SW 1271 (cell line): ENCODE data around the gene TNFSF8.

Source experiments
- DNase-seq, 2 experiments: peaks; one replicate each; lab custom pipeline; 2025; lab: John Stamatoyannopoulos, UW

Gene TNFSF8

DNA sequence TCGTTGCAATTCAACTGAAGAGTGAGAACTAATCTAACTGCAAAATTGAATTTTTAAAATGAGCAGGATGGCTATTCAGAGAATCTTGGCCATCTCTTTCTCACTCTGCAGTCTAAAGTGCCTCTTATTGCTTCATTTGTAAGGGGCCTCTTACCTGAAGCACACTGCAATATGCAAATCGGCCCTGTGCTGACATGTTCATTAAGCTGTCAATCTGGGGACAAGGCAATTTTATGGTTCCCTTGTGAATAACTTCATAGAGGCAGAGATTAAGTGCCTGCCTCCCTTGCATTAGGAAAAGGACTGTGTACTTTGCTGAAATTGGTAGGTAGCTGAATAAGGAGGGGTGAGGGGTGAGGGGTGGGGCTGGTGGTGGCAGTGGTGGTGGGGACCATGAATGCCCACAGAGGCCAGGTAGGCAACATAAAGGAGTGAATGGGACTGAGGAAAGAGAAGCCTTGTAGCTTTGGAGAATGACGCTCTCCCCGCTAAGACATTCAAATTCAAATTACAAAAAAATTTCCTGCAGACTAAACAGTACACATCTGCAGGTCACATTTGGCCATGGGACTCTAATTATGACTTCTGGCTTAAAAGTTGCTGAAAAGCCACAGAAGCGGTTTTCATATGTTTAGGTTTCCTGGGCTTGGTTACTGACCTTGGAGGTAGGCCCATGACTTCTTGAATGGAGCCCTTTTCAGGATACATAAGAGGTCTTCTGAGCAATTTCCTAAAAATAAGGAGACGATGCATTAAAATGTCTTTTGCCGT lies 25.0 kb downstream of the TNFSF8 start:
- DNase-seq, result no peak

DNA sequence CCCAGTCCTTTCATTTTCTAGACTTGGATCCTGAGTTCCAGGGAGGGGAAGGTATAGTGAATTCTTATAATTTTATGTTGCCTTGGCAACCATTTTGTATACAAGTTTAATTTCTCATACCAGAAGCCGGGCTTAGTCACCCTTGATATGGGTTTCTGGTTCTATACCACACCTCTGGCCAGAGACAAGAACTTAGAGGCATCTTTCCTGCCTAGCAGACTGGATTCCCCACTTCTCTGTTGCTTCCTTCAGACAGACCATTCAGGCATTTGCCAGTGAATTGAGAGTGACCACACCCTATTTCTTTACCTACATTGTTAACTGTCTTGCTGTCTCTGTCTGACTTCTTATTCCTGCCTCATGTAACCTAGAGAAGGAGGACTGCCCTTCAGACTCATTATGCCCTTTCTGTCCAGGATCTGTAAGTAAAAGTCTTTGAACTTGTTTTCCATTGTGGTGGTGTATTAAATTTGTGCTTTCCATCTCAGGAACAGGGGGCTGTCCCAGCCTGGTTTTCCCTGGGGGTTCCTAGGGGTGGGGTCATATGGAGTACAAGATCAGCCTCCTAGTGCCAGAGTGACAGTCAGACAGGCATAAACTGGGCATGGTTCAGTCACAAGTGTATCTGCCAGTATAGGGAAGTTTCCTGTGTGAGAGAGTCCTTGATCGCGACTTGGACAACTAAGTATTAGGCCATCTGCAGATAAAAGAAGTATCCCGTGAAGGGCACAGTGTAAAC lies 27.4 kb downstream of the TNFSF8 start:
- DNase-seq, result peak in 1 of 2 experiments; percentile 26

DNA sequence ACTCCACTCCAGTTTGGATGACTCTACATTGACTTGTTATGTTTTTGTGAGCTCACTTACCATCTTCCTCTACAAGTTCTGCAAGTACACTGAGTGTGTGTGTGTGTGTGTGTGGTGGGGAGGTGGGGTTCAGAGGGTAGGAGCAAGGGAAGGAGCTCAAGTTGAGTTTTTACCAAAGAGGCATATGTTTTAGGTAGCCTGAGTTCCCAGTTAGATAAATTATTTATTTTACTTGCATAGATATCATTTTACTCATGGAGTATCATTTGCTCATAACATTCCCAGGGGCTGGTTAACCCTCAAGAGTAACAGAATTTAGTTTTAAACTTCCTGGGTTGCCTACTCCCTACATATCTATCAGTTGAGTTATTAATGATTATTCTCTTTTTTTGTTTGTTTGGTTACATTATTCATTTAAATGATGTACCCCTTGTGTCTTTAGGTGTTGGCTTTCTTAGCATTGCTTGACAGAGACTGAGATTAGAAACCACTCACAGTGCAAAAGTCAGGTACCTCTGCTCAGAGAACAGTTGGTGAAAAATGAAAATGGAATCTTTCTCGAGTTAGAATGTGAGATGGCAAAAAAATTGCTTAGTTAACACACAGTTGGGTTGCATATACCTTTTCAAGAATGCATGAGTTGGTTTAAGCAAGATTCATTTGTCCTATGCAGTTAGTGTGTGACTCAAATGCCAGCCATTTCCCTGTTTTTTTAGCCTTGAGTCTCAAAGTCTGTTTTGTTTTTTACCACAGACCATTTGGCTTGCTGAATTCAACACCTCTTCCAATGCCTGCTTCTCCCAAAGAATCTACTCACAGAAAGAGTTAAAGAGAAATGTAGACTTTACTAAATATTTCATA lies 29.2 kb downstream of the TNFSF8 start:
- peak; percentile 38 to 39 for DNase-seq

DNA sequence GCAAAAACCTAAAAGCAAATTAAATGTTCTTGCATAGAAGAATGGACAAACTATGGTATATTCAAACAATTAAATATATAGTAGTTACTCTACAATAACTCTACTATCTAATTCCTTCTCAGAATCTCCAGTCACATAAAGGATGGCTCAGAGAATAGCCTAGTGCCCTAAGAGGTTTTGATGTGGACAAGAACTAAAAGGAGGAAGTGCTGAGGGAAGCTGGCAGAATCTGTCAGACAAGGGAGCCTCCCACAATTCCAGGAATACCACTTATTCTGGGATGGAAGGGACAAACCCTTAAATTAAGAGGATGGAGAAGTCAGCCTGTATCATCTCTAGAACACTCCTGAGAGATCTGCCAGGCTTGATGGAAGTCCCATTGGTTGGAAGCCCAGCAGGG lies 30.4 kb downstream of the TNFSF8 start:
- no peak for DNase-seq

DNA sequence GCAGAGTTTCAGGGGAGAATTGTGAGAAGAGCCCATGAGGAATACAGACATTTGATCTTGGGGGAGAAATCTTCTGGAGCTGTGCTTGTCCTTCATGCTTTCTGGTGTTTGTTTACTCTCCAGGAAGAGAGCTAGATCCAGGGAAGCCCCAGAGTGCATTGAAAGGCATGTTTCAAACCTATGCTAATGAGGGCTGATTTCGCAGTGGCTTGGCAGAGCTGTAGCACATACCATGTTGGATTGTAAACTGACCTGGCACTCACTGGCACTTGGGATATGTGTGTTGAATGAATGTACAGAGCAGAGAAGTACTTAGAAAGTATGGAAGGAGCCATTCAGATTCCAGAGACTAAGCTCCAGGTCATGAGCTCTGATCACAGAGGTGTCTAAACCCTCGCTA lies 30.9 kb downstream of the TNFSF8 start:
- DNase-seq, result no peak

DNA sequence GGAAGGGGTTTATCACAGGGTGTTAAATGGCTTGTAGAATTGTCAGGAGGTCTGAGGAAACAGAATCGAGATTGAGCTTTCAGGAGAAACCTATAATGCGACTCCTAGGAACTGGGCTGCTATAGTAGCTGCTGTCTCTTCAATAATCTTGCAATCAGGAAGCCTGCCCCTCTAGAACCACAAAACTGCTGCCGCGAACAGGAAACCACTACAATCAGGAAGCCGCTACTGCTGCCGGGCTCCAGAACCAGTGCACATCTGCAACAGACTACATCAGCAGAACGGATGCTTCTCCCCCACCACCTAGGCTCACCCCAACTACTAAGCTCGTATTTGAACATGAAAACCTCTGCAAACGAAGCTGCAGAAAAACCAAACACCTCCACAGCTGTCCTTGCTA lies 31.6 kb downstream of the TNFSF8 start:
- DNase-seq, result no peak

DNA sequence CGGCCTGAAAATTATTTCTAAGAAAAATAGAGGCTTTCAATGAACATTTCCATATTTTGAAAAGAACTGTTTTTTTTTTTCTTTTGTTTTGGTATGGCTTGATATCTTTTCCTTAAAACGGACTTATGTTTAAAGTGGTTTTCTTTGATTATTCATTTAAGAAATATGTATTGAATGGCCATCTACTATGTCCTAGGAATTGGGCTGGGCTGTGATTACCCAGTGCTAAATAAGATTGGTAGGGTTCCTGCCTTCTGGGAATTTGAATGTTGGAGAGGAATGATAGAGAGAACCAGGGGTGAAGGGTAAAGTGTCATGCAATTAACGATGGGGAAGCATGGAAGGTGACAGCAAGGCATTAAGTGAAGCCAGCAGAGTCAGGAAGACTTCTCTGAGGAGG lies 33.2 kb downstream of the TNFSF8 start:
- no peak for DNase-seq

DNA sequence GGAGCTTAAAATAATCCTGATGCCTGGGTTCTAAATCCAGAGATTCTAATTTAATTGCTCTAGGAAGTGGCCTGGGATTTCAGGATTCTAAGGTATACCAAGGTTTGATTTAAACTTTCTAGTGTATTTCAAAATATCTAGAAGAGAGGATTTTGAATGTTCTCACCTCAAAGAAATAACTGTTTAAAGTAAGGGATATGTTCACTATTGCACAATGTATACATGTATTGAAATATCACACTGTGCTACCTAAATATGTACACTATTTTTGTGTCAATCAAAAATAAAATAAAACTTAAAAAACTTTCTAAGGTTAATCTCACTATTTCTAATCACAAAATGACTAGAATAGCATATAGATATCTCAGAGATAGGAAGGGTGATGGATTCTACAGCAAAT lies 34.0 kb downstream of the TNFSF8 start:
- no peak for DNase-seq

DNA sequence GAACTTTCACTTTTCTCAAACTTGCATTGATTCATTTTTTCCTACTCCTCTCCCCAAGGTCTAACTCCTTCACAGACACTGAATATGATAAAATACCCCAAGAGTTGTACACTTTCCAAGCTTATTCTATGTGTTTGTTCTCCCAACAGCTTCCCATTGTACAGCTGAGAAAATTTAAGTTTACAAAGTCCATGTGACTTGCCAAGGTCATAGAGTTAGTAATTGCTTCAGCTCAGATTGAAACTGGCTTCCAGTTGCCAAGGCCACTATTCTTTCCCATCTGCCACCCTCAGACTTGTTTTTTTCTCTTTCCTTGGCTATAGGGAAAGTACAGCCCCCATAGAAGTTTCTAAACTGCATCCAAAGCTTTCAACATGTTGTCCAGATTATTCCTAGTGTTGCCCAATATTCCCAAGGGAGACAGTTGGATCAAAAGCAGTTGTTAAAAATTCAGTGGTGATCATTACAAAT lies 34.8 kb downstream of the TNFSF8 start:
- no peak for DNase-seq

DNA sequence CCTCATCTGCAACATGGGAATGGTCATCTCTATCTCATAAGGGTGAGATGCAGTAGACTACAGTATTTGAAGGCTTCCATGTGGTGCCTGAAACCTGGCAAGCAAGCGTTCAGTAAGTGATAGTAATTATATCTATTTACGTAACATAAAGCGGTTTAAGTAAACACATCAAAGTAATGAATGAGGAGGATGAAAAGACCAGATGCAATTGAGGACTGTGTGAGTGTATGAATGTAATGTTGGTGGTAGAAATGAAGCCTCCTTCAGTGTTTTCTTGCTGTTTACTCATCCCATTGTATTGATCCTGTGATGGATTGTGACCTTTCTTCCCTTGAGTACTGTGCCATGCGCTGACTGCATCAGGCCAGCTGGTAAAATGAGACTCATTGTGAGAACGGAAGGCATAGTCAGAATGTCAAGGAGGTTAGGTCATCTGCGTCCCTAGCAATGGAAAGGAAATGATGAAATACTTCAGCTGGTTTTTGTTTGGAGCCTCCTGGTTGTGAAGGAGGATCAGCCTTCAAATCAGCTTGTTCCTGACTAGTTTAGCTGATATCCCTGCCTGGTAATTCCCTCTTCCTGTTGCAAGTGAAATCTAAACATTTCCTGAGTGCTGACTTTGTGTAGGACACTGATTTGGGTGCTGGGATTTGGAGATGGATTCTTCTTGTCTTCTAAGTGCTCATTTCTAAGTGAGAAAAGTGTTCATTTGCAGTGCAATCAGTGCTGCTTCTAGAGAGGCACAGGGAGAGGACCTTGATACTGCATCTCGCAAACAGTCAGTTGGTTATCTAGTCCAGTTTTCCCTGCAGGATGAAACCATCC lies 35.6 kb downstream of the TNFSF8 start:
- DNase-seq, result peak; percentile 95 to 99

DNA sequence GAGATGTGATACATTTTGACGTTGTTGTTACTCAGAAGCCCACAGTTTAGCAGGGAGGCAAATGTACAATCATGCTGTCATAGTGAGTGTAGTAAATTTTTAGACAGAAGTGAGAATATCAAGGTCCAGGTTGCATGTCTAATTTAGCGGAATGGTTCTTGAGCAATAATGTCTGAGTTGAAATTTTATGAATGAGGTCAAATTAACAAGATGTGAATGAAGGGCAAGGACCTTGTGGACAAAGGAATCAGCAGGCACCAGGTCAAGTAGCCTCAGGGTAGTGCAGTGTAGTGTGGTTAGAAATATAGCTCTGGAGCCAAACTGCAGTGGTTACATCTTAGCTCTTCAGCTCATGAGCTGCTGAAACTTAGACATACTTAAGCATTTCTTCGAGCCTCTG lies 36.2 kb downstream of the TNFSF8 start:
- no peak for DNase-seq

DNA sequence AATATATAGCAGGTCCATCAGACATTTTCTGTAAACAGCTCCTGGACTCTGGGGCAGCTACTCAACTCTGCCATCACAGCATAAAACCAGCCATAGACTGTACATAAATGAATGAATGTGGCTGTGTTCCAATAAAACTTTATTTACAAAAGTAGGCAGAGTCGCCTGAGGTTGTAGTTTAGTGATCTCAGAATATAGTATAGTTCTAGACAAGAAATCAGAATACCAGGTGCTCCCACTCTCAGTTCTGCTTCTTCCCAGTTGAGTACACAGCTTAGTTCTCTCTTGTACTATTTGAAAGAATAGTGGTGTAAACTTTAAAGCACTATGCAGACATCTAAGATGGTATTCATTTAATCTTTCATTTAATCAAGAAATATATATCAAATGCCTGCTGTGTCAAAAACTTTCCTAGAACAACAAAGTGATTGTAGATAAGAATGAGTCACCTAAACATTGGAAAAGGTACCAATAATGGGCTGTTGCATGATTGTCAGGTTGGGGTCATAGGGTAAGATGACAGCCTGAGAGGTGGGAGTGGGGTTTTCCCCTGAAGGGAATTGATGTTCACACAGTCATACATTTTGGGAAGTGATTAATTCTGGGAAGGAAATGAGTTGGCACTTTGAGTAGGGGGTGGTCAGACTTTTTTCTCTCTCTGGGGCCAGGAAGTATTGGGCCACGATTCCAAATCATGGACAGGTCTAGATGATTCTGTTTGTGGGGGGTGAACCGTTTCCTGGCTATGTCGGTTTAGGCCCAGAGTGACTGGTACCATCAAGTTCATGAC lies 37.0 kb downstream of the TNFSF8 start:
- peak; percentile 61 to 76 for DNase-seq

DNA sequence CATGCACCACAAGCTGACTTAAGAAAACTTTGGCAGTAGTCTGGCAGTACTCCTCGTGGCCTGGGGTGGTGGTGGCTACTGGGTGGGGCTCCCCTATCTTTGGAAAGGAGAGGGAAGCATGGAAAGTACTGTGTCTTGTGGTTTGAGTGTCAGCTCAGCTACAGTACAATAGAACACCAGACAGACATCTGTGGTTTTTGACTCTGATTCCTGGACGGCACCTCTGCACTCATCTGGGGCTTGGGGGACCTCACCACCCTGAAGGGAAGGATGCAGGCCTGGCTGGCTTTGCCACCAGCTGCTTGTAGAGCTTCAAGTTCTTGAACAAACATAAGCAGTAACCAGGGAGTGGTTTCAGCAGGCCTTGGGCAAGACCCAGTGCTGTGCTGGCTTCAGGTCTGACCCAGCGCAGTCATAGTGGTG lies 40.6 kb downstream of the TNFSF8 start:
- no peak for DNase-seq

DNA sequence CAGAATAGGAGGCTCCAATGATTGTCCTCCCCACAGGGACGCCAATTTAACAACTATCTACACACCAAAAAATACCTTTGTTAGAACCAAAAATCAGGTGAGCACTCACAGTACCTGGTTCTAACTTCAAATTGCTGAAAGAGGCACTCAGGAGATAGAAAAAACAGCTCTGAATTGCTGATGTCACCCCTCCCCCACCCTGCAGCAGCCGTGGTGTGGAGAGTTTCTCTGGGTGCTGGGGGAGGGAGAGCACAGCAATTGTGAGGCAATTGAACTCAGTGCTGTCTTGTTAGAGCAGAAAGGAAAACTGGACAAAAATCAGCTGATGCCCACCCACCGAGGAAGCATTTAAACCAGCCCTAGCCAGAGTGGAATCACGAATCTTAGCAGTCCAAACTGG lies 41.8 kb downstream of the TNFSF8 start:
- no peak for DNase-seq

DNA sequence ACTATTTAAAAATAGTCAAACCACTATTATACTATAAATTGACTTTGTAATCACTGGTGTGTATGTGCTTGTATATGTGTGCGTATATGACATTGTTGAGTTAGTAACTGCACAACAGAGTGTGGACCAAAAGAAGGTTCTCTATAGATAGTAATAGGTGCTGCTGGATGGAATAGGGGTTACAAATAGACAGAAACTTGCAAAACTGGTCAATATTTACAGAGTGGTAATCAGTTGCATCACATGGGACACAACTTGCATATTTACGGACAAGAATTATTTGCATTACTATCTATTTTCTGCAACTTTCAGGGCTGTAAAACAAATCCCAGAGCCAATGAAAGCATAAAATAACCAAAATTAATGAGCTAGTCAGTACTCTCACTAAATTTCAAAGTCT lies 42.4 kb downstream of the TNFSF8 start:
- DNase-seq, result no peak

DNA sequence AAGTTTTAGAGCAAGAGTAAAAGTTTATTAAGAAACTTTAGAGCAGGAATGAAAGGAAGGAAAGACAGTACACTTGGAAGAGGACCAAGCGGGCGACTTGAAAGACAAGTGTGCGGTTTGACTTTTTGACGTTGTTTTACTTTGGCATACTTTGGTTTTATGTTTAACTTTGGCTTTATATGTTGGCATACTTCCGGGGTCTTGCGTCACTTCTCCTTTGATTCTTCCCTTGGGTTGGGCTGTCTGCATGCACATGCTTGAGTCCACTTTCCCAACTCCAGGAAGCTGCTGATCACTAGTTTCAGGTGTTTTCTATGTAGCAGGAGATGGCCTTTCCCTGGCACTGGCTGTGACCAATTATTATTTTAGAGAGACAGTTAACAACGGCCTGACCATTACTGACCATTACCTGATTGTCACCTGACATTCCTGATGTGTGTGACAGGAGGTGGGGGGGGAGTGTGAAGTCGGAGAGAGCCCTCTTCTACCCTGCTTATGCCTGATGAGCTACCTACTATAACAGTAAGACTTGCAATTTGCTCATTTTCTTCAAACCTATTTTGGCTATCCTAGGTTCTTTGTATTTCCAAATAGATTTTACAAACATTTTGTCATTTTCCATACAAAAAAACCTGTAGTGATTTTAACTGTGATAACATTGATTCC lies 45.5 kb downstream of the TNFSF8 start:
- no peak for DNase-seq

DNA sequence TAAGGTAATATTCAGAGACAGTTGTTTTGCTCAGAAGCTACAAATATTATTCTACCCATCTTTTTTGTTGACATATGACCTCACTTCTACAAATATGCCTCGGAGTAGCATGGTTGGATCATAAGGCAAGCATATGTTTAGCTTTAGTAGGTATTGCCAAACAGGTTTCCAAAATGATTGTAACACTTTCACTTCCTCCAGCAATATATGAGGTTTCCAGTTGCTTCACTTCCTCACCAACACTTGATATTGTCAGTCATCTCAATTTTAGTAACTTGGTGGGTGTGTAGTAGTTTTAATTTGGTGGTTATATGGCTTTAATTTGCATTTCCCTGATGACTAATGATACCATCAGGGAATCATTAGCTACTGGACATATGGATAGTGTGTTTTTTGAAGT lies 46.7 kb downstream of the TNFSF8 start:
- no peak for DNase-seq

DNA sequence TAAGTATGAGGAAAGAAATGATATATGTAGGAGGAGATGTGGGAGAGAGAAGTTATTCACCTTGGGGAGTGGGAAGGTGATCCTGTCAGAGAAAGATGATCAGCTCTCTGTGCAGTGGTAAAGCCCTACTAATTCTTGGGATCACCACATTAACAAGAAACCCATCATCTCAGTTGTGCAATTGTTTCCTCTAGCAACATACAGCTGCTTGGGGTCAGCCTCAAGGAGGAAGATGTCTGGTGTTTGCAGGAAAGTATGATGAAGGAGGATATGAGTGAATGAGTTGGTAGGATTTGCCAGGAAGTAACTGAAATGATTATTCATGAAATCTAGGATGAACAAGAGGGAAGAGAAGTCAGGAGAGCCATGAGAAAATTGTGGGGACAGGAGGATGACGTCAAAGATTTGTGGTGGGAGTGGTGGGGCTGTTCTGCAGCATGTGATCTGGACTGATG lies 50.1 kb downstream of the TNFSF8 start:
- DNase-seq, result no peak

DNA sequence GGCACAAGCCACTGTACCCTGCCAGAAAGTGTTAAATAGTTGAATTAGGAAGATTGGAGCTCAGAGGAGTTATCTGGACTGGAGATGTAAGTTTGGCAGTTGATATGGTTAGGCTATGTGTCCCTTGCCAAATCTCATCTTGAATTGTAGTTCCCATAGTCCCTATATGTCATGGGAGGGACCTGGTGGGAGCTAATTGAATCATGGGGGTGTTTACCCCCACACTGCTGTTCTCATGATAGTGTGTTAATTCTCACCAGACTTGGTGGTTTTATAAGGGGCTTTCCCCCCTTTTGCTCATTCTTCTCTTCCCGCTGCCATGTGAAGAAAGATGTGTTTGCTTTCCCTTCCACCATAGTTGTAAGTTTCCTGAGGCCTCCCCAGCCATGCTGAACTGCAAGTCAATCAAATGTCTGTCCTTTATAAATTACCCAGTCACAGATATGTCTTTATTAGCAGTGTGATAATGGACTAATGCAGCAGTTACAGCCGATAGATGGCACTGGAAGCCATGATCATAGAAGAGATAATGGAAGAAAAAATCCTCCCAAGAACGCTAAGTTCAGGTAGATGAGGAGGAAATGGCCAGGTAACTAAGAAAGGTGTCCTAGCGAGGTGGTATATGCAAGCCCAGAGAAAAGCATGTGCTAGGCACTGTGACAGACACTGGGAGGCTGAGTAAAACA lies 51.4 kb downstream of the TNFSF8 start:
- DNase-seq, result no peak

DNA sequence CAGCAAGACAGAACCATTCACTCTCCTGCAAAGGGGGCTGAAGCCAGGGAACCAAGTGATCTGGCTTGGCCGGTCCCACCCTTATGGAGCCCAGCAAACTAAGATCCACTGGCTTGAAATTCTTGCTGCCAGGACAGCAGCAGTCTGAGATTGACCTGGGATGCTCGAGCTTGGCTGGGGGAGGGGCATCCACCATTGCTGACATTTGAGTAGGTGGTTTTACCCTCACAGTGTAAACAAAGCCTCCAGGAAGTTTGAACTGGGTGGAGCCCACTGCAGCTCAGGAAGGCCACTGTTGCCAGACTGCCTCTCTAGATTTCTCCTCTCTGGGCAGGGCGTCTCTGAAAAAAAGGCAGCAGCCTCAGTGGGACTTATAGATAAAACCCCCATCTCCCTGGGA lies 60.5 kb downstream of the TNFSF8 start:
- no peak for DNase-seq
